Measurements from ENCODE around the gene CLDN20.

GRCh38 chr6:155317186-155317585, 53.4 kb downstream of the CLDN20 start:
- TF ChIP-seq CBFB (IDR thresholded peaks at IDR 0.05; ENCODE audit: low read depth) (no peak), EZH2 (IDR thresholded peaks at IDR 0.05; ENCODE audit: borderline replicate concordance, control insufficient read depth, low read depth, low read length) (no peak), ZNF274 (IDR thresholded peaks at IDR 0.05; ENCODE audit: insufficient read depth, insufficient read length) (no peak), KDM1A (IDR thresholded peaks at IDR 0.05; ENCODE audit: borderline replicate concordance) (no peak), POLR2AphosphoS5 (IDR thresholded peaks at IDR 0.05; ENCODE audit: low read length) (no peak), NFYB (IDR thresholded peaks at IDR 0.05; ENCODE audit: insufficient read depth, low read depth, low read length) (no peak), HDAC2 (IDR thresholded peaks at IDR 0.05) (no peak), SIN3A (IDR thresholded peaks at IDR 0.05; ENCODE audit: low read depth, low read length) (no peak), BHLHE40 (IDR thresholded peaks at IDR 0.05; ENCODE audit: borderline replicate concordance in 1 of 2, low read depth in 2 of 2, low read length in 1 of 2) (no peak), POLR2A (IDR thresholded peaks at IDR 0.05; ENCODE audit: low read depth, low read length) (no peak)
- TF ChIP-seq, protein P1, sequence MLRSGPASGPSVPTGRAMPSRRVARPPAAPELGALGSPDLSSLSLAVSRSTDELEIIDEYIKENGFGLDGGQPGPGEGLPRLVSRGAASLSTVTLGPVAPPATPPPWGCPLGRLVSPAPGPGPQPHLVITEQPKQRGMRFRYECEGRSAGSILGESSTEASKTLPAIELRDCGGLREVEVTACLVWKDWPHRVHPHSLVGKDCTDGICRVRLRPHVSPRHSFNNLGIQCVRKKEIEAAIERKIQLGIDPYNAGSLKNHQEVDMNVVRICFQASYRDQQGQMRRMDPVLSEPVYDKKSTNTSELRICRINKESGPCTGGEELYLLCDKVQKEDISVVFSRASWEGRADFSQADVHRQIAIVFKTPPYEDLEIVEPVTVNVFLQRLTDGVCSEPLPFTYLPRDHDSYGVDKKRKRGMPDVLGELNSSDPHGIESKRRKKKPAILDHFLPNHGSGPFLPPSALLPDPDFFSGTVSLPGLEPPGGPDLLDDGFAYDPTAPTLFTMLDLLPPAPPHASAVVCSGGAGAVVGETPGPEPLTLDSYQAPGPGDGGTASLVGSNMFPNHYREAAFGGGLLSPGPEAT (IDR thresholded peaks at IDR 0.05; ENCODE audit: low read depth) = no peak
- TF ChIP-seq, protein P2, sequence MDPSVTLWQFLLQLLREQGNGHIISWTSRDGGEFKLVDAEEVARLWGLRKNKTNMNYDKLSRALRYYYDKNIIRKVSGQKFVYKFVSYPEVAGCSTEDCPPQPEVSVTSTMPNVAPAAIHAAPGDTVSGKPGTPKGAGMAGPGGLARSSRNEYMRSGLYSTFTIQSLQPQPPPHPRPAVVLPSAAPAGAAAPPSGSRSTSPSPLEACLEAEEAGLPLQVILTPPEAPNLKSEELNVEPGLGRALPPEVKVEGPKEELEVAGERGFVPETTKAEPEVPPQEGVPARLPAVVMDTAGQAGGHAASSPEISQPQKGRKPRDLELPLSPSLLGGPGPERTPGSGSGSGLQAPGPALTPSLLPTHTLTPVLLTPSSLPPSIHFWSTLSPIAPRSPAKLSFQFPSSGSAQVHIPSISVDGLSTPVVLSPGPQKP (IDR thresholded peaks at IDR 0.05; ENCODE audit: low read depth, low read length) = no peak
- TF ChIP-seq, protein P3, sequence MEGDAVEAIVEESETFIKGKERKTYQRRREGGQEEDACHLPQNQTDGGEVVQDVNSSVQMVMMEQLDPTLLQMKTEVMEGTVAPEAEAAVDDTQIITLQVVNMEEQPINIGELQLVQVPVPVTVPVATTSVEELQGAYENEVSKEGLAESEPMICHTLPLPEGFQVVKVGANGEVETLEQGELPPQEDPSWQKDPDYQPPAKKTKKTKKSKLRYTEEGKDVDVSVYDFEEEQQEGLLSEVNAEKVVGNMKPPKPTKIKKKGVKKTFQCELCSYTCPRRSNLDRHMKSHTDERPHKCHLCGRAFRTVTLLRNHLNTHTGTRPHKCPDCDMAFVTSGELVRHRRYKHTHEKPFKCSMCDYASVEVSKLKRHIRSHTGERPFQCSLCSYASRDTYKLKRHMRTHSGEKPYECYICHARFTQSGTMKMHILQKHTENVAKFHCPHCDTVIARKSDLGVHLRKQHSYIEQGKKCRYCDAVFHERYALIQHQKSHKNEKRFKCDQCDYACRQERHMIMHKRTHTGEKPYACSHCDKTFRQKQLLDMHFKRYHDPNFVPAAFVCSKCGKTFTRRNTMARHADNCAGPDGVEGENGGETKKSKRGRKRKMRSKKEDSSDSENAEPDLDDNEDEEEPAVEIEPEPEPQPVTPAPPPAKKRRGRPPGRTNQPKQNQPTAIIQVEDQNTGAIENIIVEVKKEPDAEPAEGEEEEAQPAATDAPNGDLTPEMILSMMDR (IDR thresholded peaks at IDR 0.05 in 2 of 3, conservative IDR thresholded peaks at IDR 0.05 in 1 of 3; ENCODE audit: control insufficient read depth in 2 of 3, extremely low read depth in 1 of 3, insufficient read depth in 1 of 3, low read depth in 3 of 3, low read length in 3 of 3) = peak in 1 of 3 experiments; percentile 7; a peak in 1 of 6 replicates

Measured in GM12878 (cell line).